ENCODE data around the gene GUCD1.

The GUCD1 gene

DNA sequence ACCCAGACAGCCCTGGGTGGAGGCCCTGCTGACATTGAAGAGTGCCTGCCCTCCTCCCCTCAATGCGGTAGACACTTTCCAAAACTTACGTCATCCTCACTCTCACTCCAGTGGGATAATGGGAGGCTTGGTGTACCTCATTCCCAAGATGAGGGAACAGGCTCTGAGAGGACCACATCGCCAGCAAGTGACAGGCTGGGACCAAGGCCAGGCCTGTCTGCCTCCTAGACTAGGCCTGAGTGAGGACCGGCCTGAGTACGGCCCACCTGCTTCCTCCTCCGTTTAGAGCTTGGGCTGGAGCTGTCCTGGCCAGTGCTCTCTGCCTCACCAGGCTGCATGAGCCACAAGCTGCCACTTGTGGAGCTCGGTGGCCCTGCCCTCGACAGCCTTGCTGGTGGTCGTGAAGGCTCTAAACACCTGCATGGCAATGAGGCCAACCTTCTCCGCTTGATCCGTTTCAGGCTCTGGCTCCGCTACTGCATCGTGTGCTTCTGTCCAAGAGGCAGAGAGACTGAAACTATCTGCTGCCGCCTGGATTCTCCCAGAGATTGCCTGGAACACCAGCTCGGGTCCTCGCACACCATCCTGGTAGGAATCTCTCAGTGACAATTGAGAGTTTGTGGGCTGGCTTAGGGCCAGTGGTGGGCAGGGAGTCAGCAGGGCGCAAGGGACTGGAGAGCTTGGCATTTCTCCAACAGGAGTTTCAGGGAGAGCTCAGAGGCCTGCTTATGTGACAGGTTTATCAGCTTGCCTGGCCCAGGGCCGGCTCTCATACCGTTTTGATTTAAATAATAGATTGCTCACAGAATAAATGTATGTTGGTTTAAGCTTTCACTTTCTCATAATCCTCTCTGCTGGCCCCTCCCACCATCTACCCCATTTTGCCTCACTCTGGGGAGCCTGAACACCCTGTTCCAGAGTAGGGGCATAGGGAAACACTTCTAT lies 28.6 kb upstream of the GUCD1 start (continued):
- TF ChIP-seq, protein P1, sequence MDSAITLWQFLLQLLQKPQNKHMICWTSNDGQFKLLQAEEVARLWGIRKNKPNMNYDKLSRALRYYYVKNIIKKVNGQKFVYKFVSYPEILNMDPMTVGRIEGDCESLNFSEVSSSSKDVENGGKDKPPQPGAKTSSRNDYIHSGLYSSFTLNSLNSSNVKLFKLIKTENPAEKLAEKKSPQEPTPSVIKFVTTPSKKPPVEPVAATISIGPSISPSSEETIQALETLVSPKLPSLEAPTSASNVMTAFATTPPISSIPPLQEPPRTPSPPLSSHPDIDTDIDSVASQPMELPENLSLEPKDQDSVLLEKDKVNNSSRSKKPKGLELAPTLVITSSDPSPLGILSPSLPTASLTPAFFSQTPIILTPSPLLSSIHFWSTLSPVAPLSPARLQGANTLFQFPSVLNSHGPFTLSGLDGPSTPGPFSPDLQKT (IDR thresholded peaks at IDR 0.05; ENCODE audit: borderline replicate concordance, low read depth, low read length), result no peak
- TF ChIP-seq ZNF140 (tag by site-specific recombination; IDR thresholded peaks at IDR 0.05) (no peak), ZXDB (tag by site-specific recombination; IDR thresholded peaks at IDR 0.05) (peak; percentile 44; the same call in 1 of the 2 replicates), PBX3 (CRISPR knock-in tag; IDR thresholded peaks at IDR 0.05) (no peak), ZBTB17 (tag by site-specific recombination; IDR thresholded peaks at IDR 0.05) (peak; percentile 89), ZNF211 (tag by site-specific recombination; IDR thresholded peaks at IDR 0.05; ENCODE audit: low read depth) (no peak), ZNF350 (tag by site-specific recombination; IDR thresholded peaks at IDR 0.05) (no peak), ZNF366 (tag by site-specific recombination; conservative IDR thresholded peaks at IDR 0.05) (0 out of 2 replicates have a peak, but pooled peaks have one; percentile 34), ZNF19 (tag by site-specific recombination; IDR thresholded peaks at IDR 0.05; ENCODE audit: low read depth) (no peak), ZNF830 (tag by site-specific recombination; IDR thresholded peaks at IDR 0.05; ENCODE audit: low read depth) (no peak), YY1 (tag by site-specific recombination; IDR thresholded peaks at IDR 0.05) (no peak), FEZF1 (tag by site-specific recombination; IDR thresholded peaks at IDR 0.05) (no peak), ZNF626 (tag by site-specific recombination; IDR thresholded peaks at IDR 0.05) (no peak), ZNF513 (tag by site-specific recombination; IDR thresholded peaks at IDR 0.05) (no peak), EGR2 (tag by site-specific recombination; IDR thresholded peaks at IDR 0.05; ENCODE audit: low read depth) (no peak), ZNF549 (tag by site-specific recombination; IDR thresholded peaks at IDR 0.05) (no peak)
- TF ChIP-seq, protein P2, sequence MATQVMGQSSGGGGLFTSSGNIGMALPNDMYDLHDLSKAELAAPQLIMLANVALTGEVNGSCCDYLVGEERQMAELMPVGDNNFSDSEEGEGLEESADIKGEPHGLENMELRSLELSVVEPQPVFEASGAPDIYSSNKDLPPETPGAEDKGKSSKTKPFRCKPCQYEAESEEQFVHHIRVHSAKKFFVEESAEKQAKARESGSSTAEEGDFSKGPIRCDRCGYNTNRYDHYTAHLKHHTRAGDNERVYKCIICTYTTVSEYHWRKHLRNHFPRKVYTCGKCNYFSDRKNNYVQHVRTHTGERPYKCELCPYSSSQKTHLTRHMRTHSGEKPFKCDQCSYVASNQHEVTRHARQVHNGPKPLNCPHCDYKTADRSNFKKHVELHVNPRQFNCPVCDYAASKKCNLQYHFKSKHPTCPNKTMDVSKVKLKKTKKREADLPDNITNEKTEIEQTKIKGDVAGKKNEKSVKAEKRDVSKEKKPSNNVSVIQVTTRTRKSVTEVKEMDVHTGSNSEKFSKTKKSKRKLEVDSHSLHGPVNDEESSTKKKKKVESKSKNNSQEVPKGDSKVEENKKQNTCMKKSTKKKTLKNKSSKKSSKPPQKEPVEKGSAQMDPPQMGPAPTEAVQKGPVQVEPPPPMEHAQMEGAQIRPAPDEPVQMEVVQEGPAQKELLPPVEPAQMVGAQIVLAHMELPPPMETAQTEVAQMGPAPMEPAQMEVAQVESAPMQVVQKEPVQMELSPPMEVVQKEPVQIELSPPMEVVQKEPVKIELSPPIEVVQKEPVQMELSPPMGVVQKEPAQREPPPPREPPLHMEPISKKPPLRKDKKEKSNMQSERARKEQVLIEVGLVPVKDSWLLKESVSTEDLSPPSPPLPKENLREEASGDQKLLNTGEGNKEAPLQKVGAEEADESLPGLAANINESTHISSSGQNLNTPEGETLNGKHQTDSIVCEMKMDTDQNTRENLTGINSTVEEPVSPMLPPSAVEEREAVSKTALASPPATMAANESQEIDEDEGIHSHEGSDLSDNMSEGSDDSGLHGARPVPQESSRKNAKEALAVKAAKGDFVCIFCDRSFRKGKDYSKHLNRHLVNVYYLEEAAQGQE (tag by site-specific recombination; IDR thresholded peaks at IDR 0.05), result no peak
- TF ChIP-seq, protein P3, sequence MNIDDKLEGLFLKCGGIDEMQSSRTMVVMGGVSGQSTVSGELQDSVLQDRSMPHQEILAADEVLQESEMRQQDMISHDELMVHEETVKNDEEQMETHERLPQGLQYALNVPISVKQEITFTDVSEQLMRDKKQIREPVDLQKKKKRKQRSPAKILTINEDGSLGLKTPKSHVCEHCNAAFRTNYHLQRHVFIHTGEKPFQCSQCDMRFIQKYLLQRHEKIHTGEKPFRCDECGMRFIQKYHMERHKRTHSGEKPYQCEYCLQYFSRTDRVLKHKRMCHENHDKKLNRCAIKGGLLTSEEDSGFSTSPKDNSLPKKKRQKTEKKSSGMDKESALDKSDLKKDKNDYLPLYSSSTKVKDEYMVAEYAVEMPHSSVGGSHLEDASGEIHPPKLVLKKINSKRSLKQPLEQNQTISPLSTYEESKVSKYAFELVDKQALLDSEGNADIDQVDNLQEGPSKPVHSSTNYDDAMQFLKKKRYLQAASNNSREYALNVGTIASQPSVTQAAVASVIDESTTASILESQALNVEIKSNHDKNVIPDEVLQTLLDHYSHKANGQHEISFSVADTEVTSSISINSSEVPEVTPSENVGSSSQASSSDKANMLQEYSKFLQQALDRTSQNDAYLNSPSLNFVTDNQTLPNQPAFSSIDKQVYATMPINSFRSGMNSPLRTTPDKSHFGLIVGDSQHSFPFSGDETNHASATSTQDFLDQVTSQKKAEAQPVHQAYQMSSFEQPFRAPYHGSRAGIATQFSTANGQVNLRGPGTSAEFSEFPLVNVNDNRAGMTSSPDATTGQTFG (tag by site-specific recombination; IDR thresholded peaks at IDR 0.05; ENCODE audit: borderline replicate concordance), result no peak
- TF ChIP-seq, protein P4, sequence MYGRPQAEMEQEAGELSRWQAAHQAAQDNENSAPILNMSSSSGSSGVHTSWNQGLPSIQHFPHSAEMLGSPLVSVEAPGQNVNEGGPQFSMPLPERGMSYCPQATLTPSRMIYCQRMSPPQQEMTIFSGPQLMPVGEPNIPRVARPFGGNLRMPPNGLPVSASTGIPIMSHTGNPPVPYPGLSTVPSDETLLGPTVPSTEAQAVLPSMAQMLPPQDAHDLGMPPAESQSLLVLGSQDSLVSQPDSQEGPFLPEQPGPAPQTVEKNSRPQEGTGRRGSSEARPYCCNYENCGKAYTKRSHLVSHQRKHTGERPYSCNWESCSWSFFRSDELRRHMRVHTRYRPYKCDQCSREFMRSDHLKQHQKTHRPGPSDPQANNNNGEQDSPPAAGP (tag by site-specific recombination; IDR thresholded peaks at IDR 0.05), result peak; percentile 2; the same call in 1 of the 2 replicates
- TF ChIP-seq, protein P5, sequence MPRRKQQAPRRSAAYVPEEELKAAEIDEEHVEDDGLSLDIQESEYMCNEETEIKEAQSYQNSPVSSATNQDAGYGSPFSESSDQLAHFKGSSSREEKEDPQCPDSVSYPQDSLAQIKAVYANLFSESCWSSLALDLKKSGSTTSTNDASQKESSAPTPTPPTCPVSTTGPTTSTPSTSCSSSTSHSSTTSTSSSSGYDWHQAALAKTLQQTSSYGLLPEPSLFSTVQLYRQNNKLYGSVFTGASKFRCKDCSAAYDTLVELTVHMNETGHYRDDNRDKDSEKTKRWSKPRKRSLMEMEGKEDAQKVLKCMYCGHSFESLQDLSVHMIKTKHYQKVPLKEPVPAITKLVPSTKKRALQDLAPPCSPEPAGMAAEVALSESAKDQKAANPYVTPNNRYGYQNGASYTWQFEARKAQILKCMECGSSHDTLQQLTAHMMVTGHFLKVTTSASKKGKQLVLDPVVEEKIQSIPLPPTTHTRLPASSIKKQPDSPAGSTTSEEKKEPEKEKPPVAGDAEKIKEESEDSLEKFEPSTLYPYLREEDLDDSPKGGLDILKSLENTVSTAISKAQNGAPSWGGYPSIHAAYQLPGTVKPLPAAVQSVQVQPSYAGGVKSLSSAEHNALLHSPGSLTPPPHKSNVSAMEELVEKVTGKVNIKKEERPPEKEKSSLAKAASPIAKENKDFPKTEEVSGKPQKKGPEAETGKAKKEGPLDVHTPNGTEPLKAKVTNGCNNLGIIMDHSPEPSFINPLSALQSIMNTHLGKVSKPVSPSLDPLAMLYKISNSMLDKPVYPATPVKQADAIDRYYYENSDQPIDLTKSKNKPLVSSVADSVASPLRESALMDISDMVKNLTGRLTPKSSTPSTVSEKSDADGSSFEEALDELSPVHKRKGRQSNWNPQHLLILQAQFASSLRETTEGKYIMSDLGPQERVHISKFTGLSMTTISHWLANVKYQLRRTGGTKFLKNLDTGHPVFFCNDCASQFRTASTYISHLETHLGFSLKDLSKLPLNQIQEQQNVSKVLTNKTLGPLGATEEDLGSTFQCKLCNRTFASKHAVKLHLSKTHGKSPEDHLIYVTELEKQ (tag by site-specific recombination; IDR thresholded peaks at IDR 0.05; ENCODE audit: borderline replicate concordance), result no peak
- TF ChIP-seq, protein P6, sequence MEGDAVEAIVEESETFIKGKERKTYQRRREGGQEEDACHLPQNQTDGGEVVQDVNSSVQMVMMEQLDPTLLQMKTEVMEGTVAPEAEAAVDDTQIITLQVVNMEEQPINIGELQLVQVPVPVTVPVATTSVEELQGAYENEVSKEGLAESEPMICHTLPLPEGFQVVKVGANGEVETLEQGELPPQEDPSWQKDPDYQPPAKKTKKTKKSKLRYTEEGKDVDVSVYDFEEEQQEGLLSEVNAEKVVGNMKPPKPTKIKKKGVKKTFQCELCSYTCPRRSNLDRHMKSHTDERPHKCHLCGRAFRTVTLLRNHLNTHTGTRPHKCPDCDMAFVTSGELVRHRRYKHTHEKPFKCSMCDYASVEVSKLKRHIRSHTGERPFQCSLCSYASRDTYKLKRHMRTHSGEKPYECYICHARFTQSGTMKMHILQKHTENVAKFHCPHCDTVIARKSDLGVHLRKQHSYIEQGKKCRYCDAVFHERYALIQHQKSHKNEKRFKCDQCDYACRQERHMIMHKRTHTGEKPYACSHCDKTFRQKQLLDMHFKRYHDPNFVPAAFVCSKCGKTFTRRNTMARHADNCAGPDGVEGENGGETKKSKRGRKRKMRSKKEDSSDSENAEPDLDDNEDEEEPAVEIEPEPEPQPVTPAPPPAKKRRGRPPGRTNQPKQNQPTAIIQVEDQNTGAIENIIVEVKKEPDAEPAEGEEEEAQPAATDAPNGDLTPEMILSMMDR (tag by site-specific recombination; IDR thresholded peaks at IDR 0.05), result peak; percentile 18; the same call in 1 of the 2 replicates
